ENCODE measurements around the gene CASTOR2.

Gene CASTOR2

DNA sequence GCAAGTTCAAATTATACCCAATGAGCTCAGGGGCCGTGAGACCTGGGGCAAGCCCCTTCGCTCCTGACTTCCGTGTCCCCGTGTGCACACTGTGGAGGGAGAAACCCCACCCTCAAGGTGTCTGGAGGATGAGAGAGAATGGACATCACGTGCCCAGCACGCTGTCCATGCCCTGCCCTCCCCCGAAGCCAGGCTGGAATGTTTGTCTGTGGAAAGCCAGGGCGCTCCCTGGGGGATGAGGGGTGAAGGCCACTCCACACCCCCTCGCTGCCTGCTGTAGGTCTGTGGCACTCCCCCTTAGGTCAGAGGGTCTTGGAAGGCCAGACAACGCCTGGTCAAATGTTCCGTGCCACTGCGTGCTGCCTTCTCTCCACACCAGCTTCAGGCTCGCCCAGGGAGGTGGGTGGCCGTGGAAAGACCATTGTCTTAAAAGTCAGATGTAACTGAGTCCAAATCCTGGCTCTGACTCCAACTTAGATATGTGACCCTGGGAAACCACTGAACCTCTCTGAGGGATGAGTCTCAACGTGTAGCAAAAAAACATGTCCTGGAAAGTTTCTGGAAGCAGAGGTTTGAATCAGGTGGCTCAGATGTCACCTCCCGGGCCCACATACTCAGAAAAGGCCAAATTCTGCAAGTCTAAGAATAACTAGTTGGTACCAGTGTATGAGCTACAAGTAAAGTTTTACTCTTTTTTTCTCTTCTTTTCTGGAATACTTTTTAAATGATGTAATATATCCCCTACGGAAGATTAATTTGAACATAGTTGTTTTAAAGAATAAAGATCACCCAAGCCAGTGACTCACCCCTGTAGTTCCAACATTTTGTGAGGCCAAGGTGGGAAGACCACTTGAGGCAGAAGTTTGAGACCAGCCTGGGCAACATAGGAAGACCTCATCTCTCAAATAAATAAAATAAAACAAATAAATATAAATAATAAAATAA, 84.2 kb downstream of the CASTOR2 start:
- in situ Hi-C loops (cut with MboI; ENCODE audit: low sequenced_read_pairs, unreplicated experiment): no loop called here
- TF ChIP-seq CTCF (IDR thresholded peaks at IDR 0.05; ENCODE audit: borderline replicate concordance, control extremely low read depth, extremely low read depth, insufficient read depth, missing control alignments): no peak
- no peak for DNase-seq (ENCODE audit: low spot score)

- in situ Hi-C loops (cut with MboI; ENCODE audit: low sequenced_read_pairs, unreplicated experiment): no loop called here
- no peak for DNase-seq (ENCODE audit: low spot score)
- no peak for TF ChIP-seq CTCF (IDR thresholded peaks at IDR 0.05; ENCODE audit: borderline replicate concordance, control extremely low read depth, extremely low read depth, insufficient read depth, missing control alignments)
These were observed 85.3 kb downstream of the CASTOR2 start for GRCh38 chr7:75049817-75050216.

GRCh38 chr7:75050501-75050900, 86.0 kb downstream of the CASTOR2 start:
- DNase-seq (ENCODE audit: low spot score): no peak
- in situ Hi-C loops (cut with MboI; ENCODE audit: low sequenced_read_pairs, unreplicated experiment): no loop called here
- TF ChIP-seq CTCF (IDR thresholded peaks at IDR 0.05; ENCODE audit: borderline replicate concordance, control extremely low read depth, extremely low read depth, insufficient read depth, missing control alignments): no peak

DNA sequence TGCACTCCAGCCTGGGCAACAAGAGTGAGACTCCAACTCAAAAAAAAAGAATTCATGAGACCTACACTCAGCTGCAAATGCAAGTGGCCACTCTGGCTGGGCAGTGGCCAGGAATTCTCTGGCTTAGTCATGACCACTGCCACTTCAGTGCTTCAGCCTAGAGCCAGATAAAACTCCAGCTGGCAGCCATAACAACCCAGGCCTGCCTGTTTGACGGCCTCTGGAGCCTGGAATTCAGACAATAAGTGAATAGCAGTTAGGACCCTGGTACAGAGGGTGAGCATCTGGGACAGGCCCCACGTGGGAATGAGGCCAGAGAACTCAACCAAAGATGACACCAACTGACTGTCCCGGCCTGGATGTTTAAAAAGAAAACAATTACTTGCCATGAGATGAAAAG, 90.2 kb downstream of the CASTOR2 start:
- in situ Hi-C loops (cut with MboI; ENCODE audit: low sequenced_read_pairs, unreplicated experiment): no loop called here
- no peak for TF ChIP-seq CTCF (IDR thresholded peaks at IDR 0.05; ENCODE audit: borderline replicate concordance, control extremely low read depth, extremely low read depth, insufficient read depth, missing control alignments)
- DNase-seq (ENCODE audit: low spot score): no peak

DNA sequence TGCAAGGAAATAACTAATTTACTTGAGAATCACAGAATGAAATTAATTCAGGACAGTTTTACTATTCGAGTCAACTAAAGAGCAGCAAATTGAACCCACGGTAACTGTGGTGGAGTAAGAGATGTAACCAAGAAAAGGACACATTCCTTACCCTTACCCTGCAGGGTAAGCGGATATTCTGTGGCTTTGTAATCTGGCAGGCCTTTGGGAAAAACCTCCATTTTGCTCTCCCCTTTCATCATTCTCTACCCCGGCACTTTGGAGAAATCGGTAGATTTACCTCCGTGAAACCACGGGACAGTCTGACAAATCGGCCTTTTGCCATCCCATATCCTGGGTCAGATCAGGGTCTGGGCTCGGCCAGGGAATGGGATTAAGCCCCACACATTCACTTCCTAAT, 90.7 kb downstream of the CASTOR2 start:
- in situ Hi-C loops (cut with MboI; ENCODE audit: low sequenced_read_pairs, unreplicated experiment): no loop called here
- TF ChIP-seq CTCF (IDR thresholded peaks at IDR 0.05; ENCODE audit: borderline replicate concordance, control extremely low read depth, extremely low read depth, insufficient read depth, missing control alignments): no peak
- DNase-seq (ENCODE audit: low spot score): no peak

DNA sequence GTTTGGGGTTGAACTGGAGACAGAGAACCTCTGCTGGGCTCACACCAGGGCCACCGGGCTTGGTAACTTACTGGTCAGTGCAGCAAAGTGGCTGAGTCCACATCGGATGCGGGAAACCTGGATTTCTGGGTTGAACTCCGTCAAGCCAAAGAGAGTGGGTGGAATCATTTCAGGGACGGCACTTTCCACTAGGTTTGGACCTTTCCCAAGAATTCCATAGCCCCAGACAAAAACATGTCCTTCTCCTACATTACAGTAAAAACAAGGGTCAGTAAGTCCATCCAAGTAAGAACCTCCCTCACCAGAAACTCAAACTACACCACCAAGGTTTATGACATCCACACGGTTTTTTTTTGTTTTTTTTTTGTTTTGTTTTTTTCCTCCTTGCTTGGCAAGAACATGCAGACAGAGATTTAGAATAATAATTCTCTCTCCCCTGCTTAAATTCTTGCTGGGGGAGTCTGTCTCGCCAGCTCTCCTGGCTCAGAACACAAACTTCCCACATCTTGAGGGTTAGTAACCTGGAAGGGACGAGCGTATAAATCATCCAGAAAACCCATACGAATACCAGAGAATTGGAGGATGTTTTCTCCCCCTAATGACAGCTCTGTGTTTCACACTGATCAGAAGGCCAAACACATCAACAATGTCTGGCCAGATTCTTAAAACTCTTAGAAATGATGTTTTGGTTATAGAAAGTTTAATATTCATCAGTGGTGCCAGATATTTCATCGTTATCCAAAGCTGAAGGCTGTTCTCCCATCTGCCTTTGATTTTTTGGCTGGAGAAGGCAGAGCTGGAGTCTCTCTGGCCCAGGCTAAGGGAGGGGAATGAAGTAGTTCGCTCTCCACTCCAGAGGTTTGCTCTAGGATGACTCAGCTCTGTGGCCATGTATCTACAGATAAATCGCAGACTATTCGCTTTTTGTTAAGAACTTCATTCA, 91.6 kb downstream of the CASTOR2 start:
- no peak for TF ChIP-seq CTCF (IDR thresholded peaks at IDR 0.05; ENCODE audit: borderline replicate concordance, control extremely low read depth, extremely low read depth, insufficient read depth, missing control alignments)
- in situ Hi-C loops (cut with MboI; ENCODE audit: low sequenced_read_pairs, unreplicated experiment): no loop called here
- DNase-seq (ENCODE audit: low spot score): no peak
